H1 (cell line): ENCODE measurements around the gene KRTAP9-2. TPM values are rescaled to one million over a fixed set of nuclear protein-coding genes. Genes with fewer than 3 reads are reported as not detected.
A peak's percentile ranks its signal among the peaks of the same experiment; 100 is the strongest.

Experiments used
- CTCF ChIA-PET: fragments of 300-600 bp; sonication (Branson Sonifier 250); formaldehyde crosslinking; loops from one replicate; lab custom pipeline; 2021; ENCODE audit not compliant: partially characterized antibody; lab: Charles Lee
- POLR2A ChIA-PET: fragments of 300-600 bp; sonication (Branson Sonifier 250); formaldehyde crosslinking; loops from one replicate; lab custom pipeline; 2021; ENCODE audit warnings: inconsistent platforms; ENCODE audit not compliant: partially characterized antibody; lab: Charles Lee
- DNase-seq, 2 experiments: peaks; one replicate each; pipeline versions ENCODE4 v3.0.0 to v3.0.0-alpha.2; 2010 to 2022; ENCODE audit warnings: low spot score in 2 of 2, low read depth in 1 of 2, mixed read lengths in 1 of 2
- FAIRE-seq: peaks from 2 replicates; lab custom pipeline; 2011; peaks lifted over from hg19 to GRCh38; lab: Jason Lieb, UNC
- H2AFZ ChIP-seq: 2 replicates; pipeline ENCODE4 v1.8.1; 2012; ENCODE audit warnings: low read length, inconsistent platforms
- H2AK5ac ChIP-seq: 2 replicates; pipeline ENCODE4 v1.6.1; 2013; ENCODE audit warnings: low read depth, low read length
- H2BK120ac ChIP-seq: replicated peaks from 2 replicates; pipeline ENCODE3; 2013; ENCODE audit warnings: low read depth, low read length, inconsistent platforms
- H2BK12ac ChIP-seq: 2 replicates; pipeline ENCODE4 v1.6.1; 2013; ENCODE audit warnings: low read depth, low read length
- H2BK15ac ChIP-seq: 2 replicates; pipeline ENCODE4 v1.6.1; 2013; ENCODE audit warnings: low read length
- H2BK20ac ChIP-seq: 2 replicates; pipeline ENCODE4 v1.6.1; 2013; ENCODE audit warnings: low read length
- H2BK5ac ChIP-seq: 2 replicates; pipeline ENCODE4 v1.6.1; 2013; ENCODE audit warnings: low read depth, low read length
- H3K14ac ChIP-seq: 2 replicates; pipeline ENCODE4 v1.6.1; 2013; ENCODE audit warnings: inconsistent platforms; ENCODE audit not compliant: insufficient read length
- H3K18ac ChIP-seq: 2 replicates; pipeline ENCODE4 v1.6.1; 2013; ENCODE audit warnings: low read length; ENCODE audit errors: extremely low read depth
- H3K23ac ChIP-seq: 2 replicates; pipeline ENCODE4 v1.6.1; 2013; ENCODE audit warnings: inconsistent platforms; ENCODE audit not compliant: insufficient read length
- H3K23me2 ChIP-seq: 2 replicates; pipeline ENCODE4 v1.6.1; 2013; ENCODE audit warnings: low read depth, low read length
- H3K27ac ChIP-seq: 2 replicates; pipeline ENCODE4 v1.6.1; 2011; ENCODE audit warnings: low read depth, low read length, inconsistent platforms
- H3K27me3 ChIP-seq, 4 experiments: replicated peaks in 1 of 4; 1 replicate in 1 of 4; 2 replicates in 3 of 4; pipeline versions ENCODE4 v1.6.1 to v1.8.1; 2011 to 2013; ENCODE audit warnings: low read length in 3 of 4, mild to moderate bottlenecking in 3 of 4, inconsistent platforms in 2 of 4, mixed read lengths in 2 of 4, moderate library complexity in 1 of 4; ENCODE audit not compliant: control insufficient read depth in 3 of 4, insufficient read depth in 3 of 4; ENCODE audit errors: extremely low read depth in 1 of 4
- H3K36me3 ChIP-seq, 4 experiments: 2 replicates each; pipeline versions ENCODE4 v1.6.1 to v1.8.1; 2011 to 2013; ENCODE audit warnings: mild to moderate bottlenecking in 4 of 4, low read length in 3 of 4, moderate library complexity in 2 of 4, control low read depth in 1 of 4, inconsistent platforms in 1 of 4; ENCODE audit not compliant: insufficient read depth in 4 of 4, control insufficient read depth in 2 of 4
- H3K4ac ChIP-seq: replicated peaks from 2 replicates; pipeline ENCODE3; 2013; ENCODE audit warnings: low read length, low read depth, mixed read lengths, inconsistent platforms; ENCODE audit not compliant: insufficient read length
- H3K4me1 ChIP-seq, 4 experiments: replicated peaks in 1 of 4; 1 replicate in 1 of 4; 2 replicates in 3 of 4; pipeline versions ENCODE4 v1.6.1 to v1.8.1; 2011 to 2013; ENCODE audit warnings: low read length in 3 of 4, inconsistent platforms in 2 of 4, mixed read lengths in 1 of 4; ENCODE audit not compliant: insufficient read depth in 4 of 4, control insufficient read depth in 3 of 4
- H3K4me2 ChIP-seq, 2 experiments: 2 replicates each; pipeline versions ENCODE4 v1.6.1 to v1.8.1; 2011 to 2013; ENCODE audit warnings: low read depth in 2 of 2, low read length in 2 of 2, control low read depth in 1 of 2, inconsistent platforms in 1 of 2, mild to moderate bottlenecking in 1 of 2; ENCODE audit not compliant: insufficient read depth in 1 of 2
- H3K4me3 ChIP-seq, 4 experiments: fragments of 200-600, 300-600 bp in 1 of 4; sonication (generic), shearing (Covaris generic), sonication (Bioruptor Twin) in 1 of 4; 2 replicates each; pipeline versions ENCODE4 v1.5.1 to v1.8.1; 2011 to 2016; ENCODE audit warnings: low read length in 4 of 4, low read depth in 3 of 4, control low read depth in 2 of 4, inconsistent platforms in 2 of 4, mild to moderate bottlenecking in 2 of 4, mixed read lengths in 1 of 4, moderate library complexity in 1 of 4; ENCODE audit not compliant: insufficient read depth in 2 of 4; ENCODE audit errors: extremely low read depth in 1 of 4
- H3K56ac ChIP-seq: replicated peaks from 2 replicates; pipeline ENCODE3; 2013; ENCODE audit warnings: low read depth, mild to moderate bottlenecking, mixed read lengths, low read length, inconsistent platforms; ENCODE audit not compliant: insufficient read length
- H3K79me1 ChIP-seq: 2 replicates; pipeline ENCODE4 v1.6.1; 2013; ENCODE audit warnings: low read depth, low read length, control low read depth
- H3K79me2 ChIP-seq, 2 experiments: 2 replicates each; pipeline versions ENCODE4 v1.6.1 to v1.8.1; 2012 to 2013; ENCODE audit warnings: low read length in 2 of 2, mild to moderate bottlenecking in 2 of 2, inconsistent platforms in 1 of 2; ENCODE audit not compliant: insufficient read depth in 2 of 2, control insufficient read depth in 1 of 2
- H3K9ac ChIP-seq, 4 experiments: replicated peaks in 1 of 4; 1 replicate in 1 of 4; 2 replicates in 3 of 4; pipeline versions ENCODE4 v1.6.1 to v1.8.1; 2011 to 2013; ENCODE audit warnings: low read depth in 3 of 4, low read length in 3 of 4, control low read depth in 2 of 4, mild to moderate bottlenecking in 2 of 4, moderate library complexity in 2 of 4, inconsistent platforms in 1 of 4; ENCODE audit errors: extremely low read depth in 1 of 4
- H3K9me3 ChIP-seq, 2 experiments: 2 replicates each; pipeline versions ENCODE4 v1.6.1 to v1.8.1; 2012 to 2013; ENCODE audit warnings: mild to moderate bottlenecking in 2 of 2, moderate library complexity in 2 of 2, control low read depth in 1 of 2, inconsistent platforms in 1 of 2, low read depth in 1 of 2, low read length in 1 of 2, mixed read lengths in 1 of 2; ENCODE audit not compliant: insufficient read depth in 2 of 2
- H4K20me1 ChIP-seq, 2 experiments: replicated peaks in 1 of 2; 2 replicates each; pipeline versions ENCODE3 to v1.8.1; 2011 to 2013; ENCODE audit warnings: inconsistent platforms in 2 of 2, low read length in 2 of 2, mild to moderate bottlenecking in 1 of 2; ENCODE audit not compliant: insufficient read depth in 2 of 2, control insufficient read depth in 1 of 2
- H4K5ac ChIP-seq: 2 replicates; pipeline ENCODE4 v1.6.1; 2013; ENCODE audit warnings: low read length, low read depth, mixed read lengths, inconsistent platforms; ENCODE audit not compliant: insufficient read length
- H4K8ac ChIP-seq: 2 replicates; pipeline ENCODE4 v1.8.0; 2013; ENCODE audit warnings: mild to moderate bottlenecking, moderate library complexity, low read length, inconsistent platforms; ENCODE audit not compliant: insufficient read depth; ENCODE audit errors: extremely low read depth
- H4K91ac ChIP-seq: replicated peaks from 2 replicates; pipeline ENCODE3; 2013; ENCODE audit warnings: low read length, mixed read lengths, inconsistent platforms; ENCODE audit not compliant: insufficient read length
- CBX8 ChIP-seq: fragments of 300-800, 300-1000 bp; sonication (generic); IDR thresholded peaks from 2 replicates; pipeline ENCODE4 v1.7.1; 2016; ENCODE audit warnings: low read depth, low read length, borderline replicate concordance
- SP2 ChIP-seq: IDR thresholded peaks from 2 replicates; pipeline ENCODE4 v1.6.1; 2012; ENCODE audit warnings: mild to moderate bottlenecking, low read length, inconsistent platforms
- TAF7 ChIP-seq: optimal IDR thresholded peaks from 2 replicates; pipeline ENCODE3; 2011; ENCODE audit warnings: low read depth, mild to moderate bottlenecking, inconsistent platforms, low read length, moderate library complexity, borderline replicate concordance
- ZNF274 ChIP-seq: IDR thresholded peaks from 2 replicates; pipeline ENCODE4 v1.7.0; 2012; ENCODE audit warnings: low read length, borderline replicate concordance; ENCODE audit errors: extremely low read depth
- WGBS, 2 experiments: shearing (Covaris generic) in 1 of 2; methylation state at CpG; one replicate each; pipeline versions ENCODE4 v1.1.6 to v1.1.7; 2013 to 2015; ENCODE audit warnings: low lambda C conversion rate in 2 of 2, mixed read lengths in 2 of 2, inconsistent platforms in 1 of 2, low coverage in 1 of 2, missing lambda C conversion rate in 1 of 2; ENCODE audit not compliant: insufficient replicate concordance in 2 of 2, insufficient coverage in 1 of 2, insufficient read length in 1 of 2; ENCODE audit errors: extremely low coverage in 1 of 2, missing lambda C conversion rate in 1 of 2; 5-methylcytosine and 5-hydroxymethylcytosine counted together
- polyA plus RNA-seq, 7 experiments: library from polyadenylated mRNA; depleted of rRNA in 3 of 7; stranded (reverse) in 5 of 7; unstranded in 2 of 7; fragments of >200 nt in 5 of 7; fragments of 200-250 nt in 2 of 7; gene quantifications; 1 replicate in 5 of 7; 2 replicates in 1 of 7; 4 replicates in 1 of 7; pipeline versions ENCODE4 v1.2.1 to v1.2.3, GENCODE V29; 2011 to 2013; ENCODE audit warnings: missing spikeins in 2 of 7, mixed read lengths in 2 of 7
- total RNA-seq: library from RNA; stranded (reverse); fragmentation: NEBNext Ultra II Directional; extraction: Animal tissue kit (Norgen Biotek cat#: 25700); gene quantifications from 2 replicates; pipeline ENCODE4 v1.2.1, GENCODE V29; 2021

The KRTAP9-2 gene
- total and polyA plus RNA-seq, 2 of the 8 experiments (the other 6 are each of a cell fraction or from before 2014, with no cell fraction given), result not detected

- H2BK20ac ChIP-seq, result no peak overlapping the region
- no peak overlapping the region for H3K27ac ChIP-seq
- ChIA-PET POLR2A (no interaction called here), CTCF (no interaction called here)
- 95% methylated on average over 3 of the region's 3 CpGs; no CpG with 5 or more reads in 1 of the 2 experiments for WGBS, 2 experiments
- H3K23me2 ChIP-seq, result no peaks in the 10 kb centered on the region
- no peak overlapping the region for H2BK15ac ChIP-seq
- H3K4me3 ChIP-seq, result no peak overlapping the region
- H3K27me3 ChIP-seq, result no peaks in the 10 kb centered on the region
- FAIRE-seq (no peak), DNase-seq (no peak)
- H3K9me3 ChIP-seq, result 0 out of 4 replicates have a peak, but pooled peaks cover 0 to 3% of the 10 kb centered on the region in 2 experiments
- no peak overlapping the region for H3K14ac ChIP-seq
- no peaks in the 10 kb centered on the region for H3K36me3 ChIP-seq
- no peak overlapping the region for H4K5ac ChIP-seq
- H3K23ac ChIP-seq, result no peak overlapping the region
- H3K79me2 ChIP-seq, result no peaks in the 10 kb centered on the region
- peak overlapping the region; percentile 35; the same call in 1 of the 2 replicates for H4K8ac ChIP-seq
- no peaks in the 10 kb centered on the region for H4K20me1 ChIP-seq
- no peak overlapping the region for H4K91ac ChIP-seq
- no peak overlapping the region for H2AK5ac ChIP-seq
- no peaks in the 10 kb centered on the region for H3K79me1 ChIP-seq
- no peak overlapping the region for H2BK12ac ChIP-seq
- H2BK5ac ChIP-seq, result 0 out of 2 replicates have a peak overlapping the region, but pooled peaks have one; percentile 8
- no peak overlapping the region for H3K56ac ChIP-seq
- no peak overlapping the region for H3K18ac ChIP-seq
- no peaks in the 10 kb centered on the region; a peak in 1 of 7 replicates for H3K4me1 ChIP-seq
- H3K4ac ChIP-seq, result no peak overlapping the region
- no peak overlapping the region for H2BK120ac ChIP-seq
- no peak for TF ChIP-seq ZNF274
- no peak for TF ChIP-seq SP2
- no peak for TF ChIP-seq TAF7
- no peak for TF ChIP-seq CBX8
- H3K9ac ChIP-seq, result no peak overlapping the region
- H3K4me2 ChIP-seq, result no peak overlapping the region
- no peak overlapping the region for H2AFZ ChIP-seq
Measured at GRCh38 chr17:41190328-41190727, 36.1 kb upstream of the KRTAP9-2 start.
